A549 treated with AZD9567 at 1 μM for 4 hours (cell line): ENCODE data around the gene CYP3A5. TPM values are rescaled to one million over a fixed set of nuclear protein-coding genes. Genes with fewer than 3 reads are reported as not detected.

Source experiments
- total RNA-seq: library from RNA; stranded (reverse); fragments of 200-300 nt; extraction: Qiagen RNA extraction; gene quantifications from 5 replicates; pipeline ENCODE4 v1.2.3, GENCODE V29; 2022; ENCODE audit not compliant: insufficient read depth

The CYP3A5 gene
- total RNA-seq = 1.3 to 1.5 TPM (median 1.4 TPM) in 4 of 5 replicates, not detected in the other

DNA sequence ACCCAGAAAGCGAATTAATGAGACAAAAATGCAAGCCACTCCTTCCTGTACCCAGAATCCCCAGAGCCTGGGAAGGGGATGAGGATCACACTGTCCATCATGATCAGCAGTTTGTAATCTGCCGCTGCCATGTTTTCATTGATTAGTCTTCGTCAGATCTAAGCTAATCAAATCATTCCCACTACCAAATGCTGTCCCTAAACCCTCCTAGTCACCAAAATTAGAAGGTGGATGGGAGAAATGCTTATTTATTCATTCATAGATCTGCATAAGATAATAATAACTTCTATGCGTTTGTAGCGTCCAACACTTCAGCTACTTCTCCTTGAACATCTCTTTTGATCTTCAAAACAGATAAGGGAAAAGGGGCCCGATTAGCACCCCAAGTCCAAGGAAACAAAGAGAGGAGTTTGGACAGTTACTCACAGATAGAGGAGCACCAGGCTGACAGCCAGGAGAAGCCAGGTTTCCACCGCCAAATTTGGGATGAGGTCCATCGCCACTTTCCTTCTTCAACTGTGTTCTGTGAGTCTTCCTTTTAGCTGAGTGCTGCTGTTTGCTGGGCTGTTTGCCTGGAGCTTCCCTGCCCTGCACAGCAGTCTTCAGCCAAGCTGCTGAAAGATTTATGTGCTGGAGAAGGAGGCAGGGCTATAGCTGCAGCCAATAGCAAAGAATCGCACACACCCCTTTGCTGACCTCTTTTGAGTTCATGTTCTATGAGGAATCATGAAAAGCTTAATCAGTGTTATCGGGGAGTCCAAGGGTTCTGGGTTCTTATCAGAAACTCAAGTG is at the start of gene CYP3A5:
Gene CYP3A5, minus strand, starts transcription at position 597 of the 792 bp plus-strand sequence. Its CDS starts 100 bp downstream, at position 497.

DNA sequence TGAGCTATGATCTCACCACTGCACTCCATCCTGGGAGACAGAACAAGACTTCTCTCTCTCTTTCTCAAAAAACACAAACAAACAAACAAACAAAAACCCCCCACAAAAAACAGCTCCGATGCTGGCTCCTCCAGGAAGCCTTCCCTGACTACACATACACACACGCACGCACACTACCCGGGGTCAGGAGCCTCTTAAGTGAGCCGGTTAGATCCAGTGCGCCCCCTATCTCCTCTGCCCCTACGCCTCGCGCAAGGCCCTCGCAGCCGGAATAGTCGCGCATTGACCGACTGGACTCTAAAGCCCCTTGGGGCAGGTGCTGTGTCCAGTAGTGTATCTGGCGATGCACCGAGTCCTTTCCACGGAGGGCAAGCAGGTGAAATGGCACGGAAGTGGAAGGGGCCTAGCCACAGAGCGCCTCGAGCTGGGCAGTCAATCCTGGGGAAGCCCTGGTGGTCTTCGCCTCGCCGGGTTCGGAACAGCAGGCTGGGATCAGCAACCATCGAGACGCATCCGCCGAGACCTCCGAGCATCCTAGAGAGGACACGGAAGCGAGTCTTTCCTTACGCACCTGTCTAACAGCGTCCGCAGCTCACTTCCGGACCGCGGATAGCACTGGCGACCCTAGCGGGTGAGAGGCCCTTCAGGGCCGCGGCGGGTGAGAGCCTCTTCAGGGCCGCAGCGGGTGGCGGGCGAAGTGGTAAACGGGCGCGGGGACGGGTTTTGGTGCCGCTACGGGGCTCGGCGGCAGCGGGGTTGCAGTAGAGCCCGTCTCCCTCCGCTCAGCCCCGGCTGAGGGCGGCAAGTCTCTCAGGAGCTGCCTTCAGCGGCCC is 63.2 kb downstream of the CYP3A5 start, which contains the start of gene ZSCAN25:
Gene ZSCAN25, plus strand, starts transcription at position 588 of the 833 bp plus-strand sequence. CDS start 2,661 bp downstream, outside the sequence.

Other genes with a start within 250 kb of the CYP3A5 start
- gene PTCD1, start 241.2 kb downstream of the CYP3A5 start, total RNA-seq = 6.5 to 10.9 TPM (median 6.6 TPM) in 5 replicates
- gene CPSF4, start 241.1 kb downstream of the CYP3A5 start, total RNA-seq = 40.4 to 49.9 TPM (median 47.9 TPM) in 5 replicates
- gene ATP5MF, start 213.8 kb downstream of the CYP3A5 start, total RNA-seq = 912 to 1,062 TPM (median 917 TPM) in 5 replicates
- gene ZNF789, start 207.1 kb downstream of the CYP3A5 start, total RNA-seq = 8.0 to 13.8 TPM (median 9.2 TPM) in 5 replicates
- 17.4 to 20.4 TPM (median 18.1 TPM) in 5 replicates for gene ZNF394, start 179.7 kb downstream of the CYP3A5 start, total RNA-seq
- gene ZKSCAN5, start 175.3 kb downstream of the CYP3A5 start, total RNA-seq = 8.6 to 12.6 TPM (median 9.5 TPM) in 5 replicates
- 5.0 to 7.4 TPM (median 6.5 TPM) in 5 replicates for gene FAM200A, start 127.9 kb downstream of the CYP3A5 start, total RNA-seq
- 45.1 to 56.7 TPM (median 53.1 TPM) in 5 replicates for gene ZNF655, start 121.4 kb downstream of the CYP3A5 start, total RNA-seq
- gene TMEM225B, start 81.7 kb downstream of the CYP3A5 start, total RNA-seq = 1.0 to 1.5 TPM (median 1.4 TPM) in 4 of 5 replicates, not detected in the other
- 9.2 to 20.9 TPM (median 9.9 TPM) in 5 replicates for gene ZSCAN25, start 63.0 kb downstream of the CYP3A5 start, total RNA-seq
- not detected in 5 replicates for gene CYP3A7, start 55.2 kb upstream of the CYP3A5 start, total RNA-seq
- gene CYP3A4, start 104.2 kb upstream of the CYP3A5 start, total RNA-seq = not detected in 5 replicates
- gene CYP3A43, start 148.0 kb upstream of the CYP3A5 start, total RNA-seq = not detected in 5 replicates
- gene OR2AE1, start 197.0 kb upstream of the CYP3A5 start, total RNA-seq = not detected in 5 replicates
- gene TRIM4, start 239.5 kb upstream of the CYP3A5 start, total RNA-seq = 27.8 to 37.9 TPM (median 28.1 TPM) in 5 replicates
- 0.07 to 0.21 TPM in 2 of 5 replicates, not detected in the others for gene GJC3, start 249.6 kb upstream of the CYP3A5 start, total RNA-seq